ENCODE results near the gene GSX2. TPM values are rescaled to one million over a fixed set of nuclear protein-coding genes. Genes with fewer than 3 reads are reported as not detected.

The GSX2 gene
- total RNA-seq, 4 donors from 2014 or later, result not detected

- DNase-seq, result peak in 1 of 3 donors; percentile 55
- peaks cover 0 to 17% (median 0%) of the 10 kb centered on the region in 4 donors for H3K4me1 ChIP-seq
- H3K9me3 ChIP-seq, result no peaks in the 10 kb centered on the region
- H3K36me3 ChIP-seq, result no peaks in the 10 kb centered on the region
- H3K4me3 ChIP-seq, result no peak overlapping the region
- no peak for TF ChIP-seq POLR2A (IDR thresholded peaks at IDR 0.05)
- TF ChIP-seq, protein P1, sequence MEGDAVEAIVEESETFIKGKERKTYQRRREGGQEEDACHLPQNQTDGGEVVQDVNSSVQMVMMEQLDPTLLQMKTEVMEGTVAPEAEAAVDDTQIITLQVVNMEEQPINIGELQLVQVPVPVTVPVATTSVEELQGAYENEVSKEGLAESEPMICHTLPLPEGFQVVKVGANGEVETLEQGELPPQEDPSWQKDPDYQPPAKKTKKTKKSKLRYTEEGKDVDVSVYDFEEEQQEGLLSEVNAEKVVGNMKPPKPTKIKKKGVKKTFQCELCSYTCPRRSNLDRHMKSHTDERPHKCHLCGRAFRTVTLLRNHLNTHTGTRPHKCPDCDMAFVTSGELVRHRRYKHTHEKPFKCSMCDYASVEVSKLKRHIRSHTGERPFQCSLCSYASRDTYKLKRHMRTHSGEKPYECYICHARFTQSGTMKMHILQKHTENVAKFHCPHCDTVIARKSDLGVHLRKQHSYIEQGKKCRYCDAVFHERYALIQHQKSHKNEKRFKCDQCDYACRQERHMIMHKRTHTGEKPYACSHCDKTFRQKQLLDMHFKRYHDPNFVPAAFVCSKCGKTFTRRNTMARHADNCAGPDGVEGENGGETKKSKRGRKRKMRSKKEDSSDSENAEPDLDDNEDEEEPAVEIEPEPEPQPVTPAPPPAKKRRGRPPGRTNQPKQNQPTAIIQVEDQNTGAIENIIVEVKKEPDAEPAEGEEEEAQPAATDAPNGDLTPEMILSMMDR (IDR thresholded peaks at IDR 0.05), result no peak
- H3K27me3 ChIP-seq, result no peaks in the 10 kb centered on the region
- peak overlapping the region in 2 of 4 donors; percentile 53 to 64 for H3K27ac ChIP-seq
These were observed 32.8 kb upstream of the GSX2 start for GRCh38 chr4:54067166-54067565.

- Histone ChIP-seq H3K4me3 (no peak overlapping the region), H3K4me1 (no peaks in the 10 kb centered on the region), H3K9me3 (no peaks in the 10 kb centered on the region), H3K27me3 (no peaks in the 10 kb centered on the region), H3K27ac (no peak overlapping the region), H3K36me3 (no peaks in the 10 kb centered on the region)
- no peak for TF ChIP-seq POLR2A (IDR thresholded peaks at IDR 0.05)
- TF ChIP-seq, protein P1 (IDR thresholded peaks at IDR 0.05), result no peak
- DNase-seq, result no peak
These were observed 26.6 kb upstream of the GSX2 start for GRCh38 chr4:54073271-54073880.

DNA sequence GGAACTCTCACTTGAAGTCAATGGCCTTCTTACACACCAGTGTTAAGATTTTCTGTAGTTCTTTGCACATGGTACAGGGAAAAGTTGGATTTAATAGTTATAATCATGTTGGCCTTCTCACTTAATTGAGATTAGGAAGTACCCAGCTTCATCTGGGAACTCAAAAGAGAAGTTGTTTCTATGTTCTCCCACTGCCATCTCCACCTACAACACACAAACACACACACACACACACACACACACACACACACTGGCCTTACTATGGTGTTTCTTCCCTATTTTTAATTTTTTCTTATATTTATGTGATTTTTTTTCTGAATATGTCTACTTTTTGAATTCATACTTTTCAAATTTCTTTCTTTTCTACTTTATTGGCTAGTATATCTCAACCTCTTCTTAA, 25.6 kb upstream of the GSX2 start:
- Histone ChIP-seq H3K9me3 (no peaks in the 10 kb centered on the region), H3K27me3 (no peaks in the 10 kb centered on the region), H3K4me1 (no peaks in the 10 kb centered on the region), H3K4me3 (no peak overlapping the region), H3K36me3 (no peaks in the 10 kb centered on the region), H3K27ac (no peak overlapping the region)
- no peak for DNase-seq
- no peak for TF ChIP-seq POLR2A (IDR thresholded peaks at IDR 0.05)
- TF ChIP-seq, protein P1 (IDR thresholded peaks at IDR 0.05), result no peak

GRCh38 chr4:54076673-54077072, 23.3 kb upstream of the GSX2 start:
- no peak overlapping the region for H3K27ac ChIP-seq
- no peaks in the 10 kb centered on the region for H3K4me1 ChIP-seq
- no peak overlapping the region for H3K4me3 ChIP-seq
- TF ChIP-seq, protein P1 (IDR thresholded peaks at IDR 0.05), result no peak
- TF ChIP-seq POLR2A (IDR thresholded peaks at IDR 0.05), result no peak
- H3K9me3 ChIP-seq, result no peaks in the 10 kb centered on the region
- no peak for DNase-seq
- H3K27me3 ChIP-seq, result no peaks in the 10 kb centered on the region
- H3K36me3 ChIP-seq, result no peaks in the 10 kb centered on the region

GRCh38 chr4:54077812-54078211, 22.2 kb upstream of the GSX2 start:
- Histone ChIP-seq H3K4me1 (no peaks in the 10 kb centered on the region), H3K36me3 (no peaks in the 10 kb centered on the region), H3K27ac (no peak overlapping the region), H3K27me3 (no peaks in the 10 kb centered on the region), H3K4me3 (no peak overlapping the region), H3K9me3 (no peaks in the 10 kb centered on the region)
- TF ChIP-seq, protein P1 (IDR thresholded peaks at IDR 0.05), result no peak
- no peak for TF ChIP-seq POLR2A (IDR thresholded peaks at IDR 0.05)
- DNase-seq, result no peak
